DMS153 treated with DMSO at 0.1 percent for 48 hours (cell line): ENCODE results near the gene LMAN1.

Source experiments
- DNase-seq: peaks from one replicate; lab custom pipeline; 2025; ENCODE audit not compliant: unreplicated experiment; lab: John Stamatoyannopoulos, UW

LMAN1 gene, protein sequence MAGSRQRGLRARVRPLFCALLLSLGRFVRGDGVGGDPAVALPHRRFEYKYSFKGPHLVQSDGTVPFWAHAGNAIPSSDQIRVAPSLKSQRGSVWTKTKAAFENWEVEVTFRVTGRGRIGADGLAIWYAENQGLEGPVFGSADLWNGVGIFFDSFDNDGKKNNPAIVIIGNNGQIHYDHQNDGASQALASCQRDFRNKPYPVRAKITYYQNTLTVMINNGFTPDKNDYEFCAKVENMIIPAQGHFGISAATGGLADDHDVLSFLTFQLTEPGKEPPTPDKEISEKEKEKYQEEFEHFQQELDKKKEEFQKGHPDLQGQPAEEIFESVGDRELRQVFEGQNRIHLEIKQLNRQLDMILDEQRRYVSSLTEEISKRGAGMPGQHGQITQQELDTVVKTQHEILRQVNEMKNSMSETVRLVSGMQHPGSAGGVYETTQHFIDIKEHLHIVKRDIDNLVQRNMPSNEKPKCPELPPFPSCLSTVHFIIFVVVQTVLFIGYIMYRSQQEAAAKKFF

DNA sequence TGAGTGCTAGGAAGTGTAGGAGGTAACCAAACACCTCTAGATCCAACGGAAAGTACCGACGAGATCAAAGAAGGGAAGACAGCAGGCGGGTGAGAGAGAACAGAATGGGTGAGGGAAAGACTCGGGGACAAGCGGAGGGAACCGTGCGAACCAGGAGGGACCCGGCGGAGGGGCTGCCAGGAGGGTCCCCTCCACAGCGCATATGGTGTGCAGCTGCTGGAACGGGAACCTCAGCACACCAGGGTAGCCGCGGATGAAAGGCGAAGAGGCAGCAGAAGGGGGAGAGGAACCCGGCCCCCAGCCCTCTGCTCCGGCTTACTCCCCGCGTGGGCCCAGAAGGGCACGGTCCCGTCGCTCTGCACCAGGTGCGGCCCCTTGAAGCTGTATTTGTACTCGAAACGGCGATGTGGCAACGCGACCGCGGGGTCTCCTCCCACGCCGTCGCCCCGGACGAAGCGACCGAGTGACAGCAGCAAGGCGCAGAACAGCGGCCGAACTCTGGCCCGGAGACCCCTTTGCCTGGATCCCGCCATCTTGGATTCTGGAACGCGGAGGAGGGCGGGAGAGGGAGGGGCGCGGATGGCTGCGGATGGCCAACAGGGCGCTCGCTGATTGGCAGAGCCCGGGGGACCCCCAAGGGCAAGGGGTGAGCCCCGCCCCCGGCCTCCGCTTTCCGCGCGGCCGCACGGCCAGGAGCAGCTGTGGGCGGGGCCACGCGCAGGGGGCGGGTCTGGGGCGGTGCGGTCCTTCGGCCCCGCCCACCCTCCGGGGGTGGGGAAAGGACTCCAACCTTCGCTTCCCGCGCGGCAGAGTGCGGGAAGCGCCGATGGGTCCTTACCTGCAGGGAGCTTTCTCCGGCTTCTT, at the start of gene LMAN1:
LMAN1 (minus strand) TSS at position 554 of the 864 bp plus-strand sequence; CDS start at position 533, 21 bp downstream.
- DNase-seq, result peak; percentile 83

DNA sequence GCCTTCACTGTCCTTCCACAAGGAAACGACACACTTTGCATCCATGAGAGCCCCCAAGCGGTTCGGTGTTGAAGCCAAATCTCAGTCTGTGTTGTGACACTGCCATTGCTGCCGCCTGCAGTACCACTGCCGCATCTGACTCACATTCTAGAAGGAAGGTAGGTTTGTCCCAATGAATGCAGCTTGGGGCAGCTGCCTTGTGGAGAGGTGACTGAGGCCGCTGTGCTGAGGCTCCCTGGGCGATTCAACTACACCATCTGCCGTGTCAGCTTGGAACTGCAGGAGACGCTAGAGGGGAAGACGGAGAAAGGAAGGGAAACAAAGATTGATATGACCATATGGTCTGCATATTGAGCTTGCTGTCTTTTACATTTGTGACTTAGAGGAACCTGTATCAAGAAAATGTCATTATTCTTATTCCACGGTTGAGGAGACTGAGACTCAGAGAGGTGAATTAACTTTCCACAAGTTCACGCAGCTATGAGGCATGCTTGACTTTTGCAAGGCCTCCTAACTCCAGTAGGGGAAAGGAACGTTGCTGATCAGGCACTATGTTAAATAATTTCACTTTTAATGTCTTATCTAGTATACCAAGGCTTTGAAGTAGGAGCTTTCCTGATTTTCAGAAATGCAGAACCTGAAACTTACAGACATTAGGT, 43.5 kb upstream of the LMAN1 start:
- DNase-seq, result peak; percentile 96

DNA sequence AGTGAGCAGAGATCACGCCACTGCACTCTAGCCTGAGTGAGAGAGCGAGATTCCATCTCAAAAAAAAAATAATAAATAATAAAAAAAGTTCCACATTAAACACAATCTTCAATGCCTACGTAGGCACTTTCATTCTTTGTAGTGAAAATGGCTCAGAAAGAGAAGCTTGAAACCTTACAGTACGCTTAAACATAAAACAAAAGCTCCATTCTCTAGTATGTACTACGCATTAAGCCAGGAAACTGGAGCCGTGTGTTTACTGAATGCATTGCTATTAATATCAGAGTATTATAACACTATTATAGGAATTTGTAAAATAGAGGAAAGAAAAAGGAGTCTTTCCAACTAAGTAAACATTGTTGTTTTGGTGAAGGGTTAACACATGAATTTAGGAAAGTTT, 41.3 kb upstream of the LMAN1 start:
- DNase-seq, result no peak

DNA sequence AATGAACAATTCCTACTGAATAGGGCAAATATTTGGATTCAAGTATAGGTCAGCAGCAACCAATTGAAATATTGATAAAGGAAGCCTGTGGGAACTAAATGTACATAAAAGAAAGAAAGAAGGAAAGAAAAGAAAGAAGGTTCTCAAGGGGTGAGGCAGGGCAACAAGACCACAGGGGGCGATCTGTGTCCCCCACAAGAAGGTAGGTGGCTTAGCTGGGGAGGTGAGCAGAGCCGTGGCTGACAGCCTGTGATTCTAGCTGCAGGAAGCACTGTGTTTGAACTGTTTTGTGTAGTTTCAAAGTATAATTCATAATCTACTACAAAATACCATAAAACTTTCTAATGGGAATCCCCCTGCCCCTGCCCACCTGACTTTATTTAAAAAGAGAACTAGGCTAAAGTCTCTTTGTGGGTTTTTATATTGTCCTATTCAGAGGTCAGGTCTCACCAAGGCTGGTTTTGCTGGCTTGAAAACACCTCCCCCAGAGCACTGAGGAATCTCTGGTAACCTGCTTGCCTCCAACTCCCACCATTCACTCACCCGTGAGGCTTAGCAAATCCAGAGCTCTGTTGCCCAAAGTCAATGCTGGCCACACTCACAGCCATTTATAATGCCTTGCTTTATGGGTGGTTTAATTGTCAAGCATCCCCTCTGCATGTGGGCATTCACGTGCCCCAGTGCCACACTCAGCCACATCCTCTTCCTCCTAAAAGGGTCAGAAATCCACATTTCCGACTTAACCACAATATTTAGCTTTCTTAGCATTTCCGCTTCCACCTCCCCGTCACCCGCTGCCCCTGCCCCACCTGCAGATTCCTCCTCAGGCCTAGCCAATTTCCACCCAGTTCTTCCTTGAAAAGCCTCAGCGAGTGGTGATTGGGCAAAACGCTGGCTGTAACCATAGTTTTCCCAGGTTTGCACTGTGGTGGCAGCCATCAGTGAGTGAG, 36.4 kb upstream of the LMAN1 start:
- no peak for DNase-seq

DNA sequence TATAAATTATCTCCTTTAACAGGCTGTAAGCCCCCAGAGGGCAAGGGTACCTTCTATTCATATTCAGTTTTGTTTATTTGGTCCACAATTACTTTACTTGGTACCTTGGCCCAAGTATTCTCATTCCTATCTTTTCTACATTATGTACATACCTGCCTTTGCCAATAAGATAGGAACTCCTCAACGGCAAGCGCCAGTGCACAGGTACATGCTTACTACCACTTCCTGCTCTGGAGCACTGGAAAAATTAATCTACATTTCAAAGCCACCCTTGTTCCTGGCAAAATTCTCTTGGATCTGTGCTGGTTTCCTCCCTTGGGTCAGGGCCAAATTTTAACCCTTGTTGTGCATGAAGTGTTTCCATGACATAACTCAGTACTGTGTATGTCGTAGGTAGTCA, 34.3 kb upstream of the LMAN1 start:
- DNase-seq, result no peak

DNA sequence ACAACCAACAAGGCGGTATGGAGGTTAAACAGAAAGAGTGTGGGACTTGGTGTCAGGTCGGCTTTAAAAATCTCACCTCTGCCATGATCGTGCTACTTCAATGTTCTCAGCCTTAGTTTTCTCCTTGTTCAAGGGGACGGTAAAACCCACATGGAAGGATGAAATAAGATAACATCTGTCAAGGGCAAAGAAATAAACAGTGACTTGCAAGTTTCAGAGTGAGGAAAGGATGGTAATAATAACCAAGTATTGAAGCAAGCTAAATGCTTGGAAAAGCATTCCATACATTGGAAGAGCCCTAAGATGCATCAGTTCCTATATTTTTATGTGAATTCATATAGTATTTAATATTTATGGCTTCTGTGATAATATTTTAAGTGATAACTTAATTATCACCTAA, 29.8 kb upstream of the LMAN1 start:
- no peak for DNase-seq

DNA sequence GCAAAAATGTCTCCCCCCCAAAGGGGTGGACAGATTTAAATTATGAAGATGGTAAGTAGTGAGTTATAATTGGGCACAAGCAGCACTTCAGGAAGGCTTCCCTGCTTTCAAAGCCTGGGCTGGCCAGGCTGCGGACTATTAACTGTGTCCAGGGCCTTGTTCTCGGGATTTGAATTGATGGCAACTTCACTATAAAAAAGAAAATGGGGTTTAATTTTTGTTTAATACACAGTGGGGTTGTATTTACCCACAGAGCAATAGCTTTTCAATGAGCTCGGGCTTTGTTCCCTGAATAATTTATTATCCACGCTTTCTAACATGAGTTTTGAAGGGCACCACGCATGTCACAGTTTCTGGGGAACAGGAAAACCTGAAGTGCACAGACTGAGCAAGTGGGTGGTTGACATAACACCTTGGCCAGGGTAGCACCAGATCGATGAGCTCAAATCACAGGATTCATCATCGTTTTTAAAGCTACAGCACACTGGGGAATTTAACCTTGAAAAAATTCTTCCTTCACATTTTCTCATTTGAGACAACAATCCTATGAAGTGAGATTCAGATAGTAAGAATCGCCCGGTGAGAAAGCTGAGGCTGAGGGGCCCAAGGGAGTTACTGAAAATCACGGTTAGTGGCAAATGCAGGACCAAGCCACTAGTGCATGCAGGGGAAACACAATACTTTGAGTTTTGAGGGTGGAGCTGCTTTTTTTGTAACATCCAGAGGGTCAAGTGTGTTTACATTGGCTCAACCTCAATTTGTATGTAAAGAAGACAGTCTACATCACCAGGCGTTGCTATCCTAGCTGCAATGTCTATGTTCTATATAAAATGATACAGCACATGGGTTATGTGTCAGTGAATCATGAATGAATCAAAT, 28.9 kb upstream of the LMAN1 start:
- peak; percentile 52 for DNase-seq

DNA sequence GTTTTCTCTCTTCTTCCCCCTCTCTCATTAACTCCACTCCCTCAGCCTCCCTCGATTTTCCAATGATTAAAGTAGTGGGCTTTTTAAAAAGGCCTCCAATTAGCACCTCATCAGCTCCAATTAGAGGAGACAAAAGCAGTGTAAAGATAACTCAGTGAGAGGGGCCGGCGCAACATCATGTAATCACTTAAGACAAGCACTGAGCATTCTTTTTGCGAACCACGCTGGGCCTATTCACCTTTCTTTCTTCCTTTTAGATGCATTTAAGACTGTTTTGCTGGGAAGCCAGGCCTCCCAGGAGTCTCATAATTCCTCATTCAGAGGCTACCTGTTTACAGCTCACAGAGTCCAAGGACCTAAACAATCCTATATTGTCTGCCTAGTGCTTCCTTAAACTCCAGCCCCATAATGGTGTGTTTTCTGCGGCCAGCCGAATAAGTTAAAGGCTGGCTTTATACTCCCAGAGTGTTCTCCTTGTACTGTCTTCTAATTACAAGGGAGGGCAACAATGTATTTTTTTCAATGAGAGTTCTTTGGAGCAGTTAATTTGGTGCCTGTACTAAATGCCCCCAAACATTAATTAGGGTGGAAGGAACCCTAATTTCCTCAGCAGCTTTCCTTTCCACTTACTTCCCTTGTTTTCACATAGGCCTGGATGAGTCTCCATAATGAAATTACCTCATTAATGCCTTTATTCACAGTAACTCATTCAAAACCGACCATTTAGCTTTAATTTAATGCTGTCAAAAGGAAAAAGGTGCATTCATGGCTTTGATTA, 28.0 kb upstream of the LMAN1 start:
- no peak for DNase-seq

DNA sequence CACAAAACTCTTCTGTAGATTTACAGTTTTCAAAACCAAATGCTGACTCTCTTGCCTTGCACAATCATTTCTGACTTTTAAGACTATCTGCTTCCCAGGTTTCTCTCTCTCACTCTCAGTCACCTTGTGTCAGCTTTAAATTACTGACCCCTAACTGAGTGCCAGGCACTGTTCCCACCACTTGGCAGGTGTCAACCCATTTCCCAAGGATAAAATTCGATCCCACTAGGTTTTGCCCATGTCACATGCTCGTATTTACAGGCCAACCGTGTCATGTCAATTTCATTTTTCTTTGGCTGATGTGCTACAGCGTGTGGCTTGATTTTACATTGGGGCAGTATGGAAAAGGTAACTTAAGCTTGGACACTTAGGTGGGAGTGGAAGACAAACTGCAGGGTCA, 26.1 kb upstream of the LMAN1 start:
- no peak for DNase-seq

DNA sequence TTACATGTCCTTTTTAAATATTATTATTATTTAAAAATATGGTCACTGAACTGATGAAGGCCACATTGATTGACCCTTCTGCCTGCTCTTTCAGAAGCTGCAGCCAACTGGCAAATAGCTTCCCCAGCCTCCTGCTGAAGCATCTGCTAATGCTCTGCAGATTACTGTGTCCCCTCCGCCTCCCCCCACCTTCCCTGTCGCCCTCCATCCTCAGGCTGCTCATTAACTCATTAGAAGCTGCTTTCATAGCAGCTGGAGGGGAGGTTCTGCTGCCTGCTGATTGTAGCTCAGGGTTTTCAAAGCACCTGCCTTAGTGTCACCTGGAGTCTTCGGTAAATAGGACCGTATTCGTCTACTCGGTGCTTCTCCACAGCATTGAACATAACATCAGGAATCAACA, 24.8 kb upstream of the LMAN1 start:
- DNase-seq, result no peak

DNA sequence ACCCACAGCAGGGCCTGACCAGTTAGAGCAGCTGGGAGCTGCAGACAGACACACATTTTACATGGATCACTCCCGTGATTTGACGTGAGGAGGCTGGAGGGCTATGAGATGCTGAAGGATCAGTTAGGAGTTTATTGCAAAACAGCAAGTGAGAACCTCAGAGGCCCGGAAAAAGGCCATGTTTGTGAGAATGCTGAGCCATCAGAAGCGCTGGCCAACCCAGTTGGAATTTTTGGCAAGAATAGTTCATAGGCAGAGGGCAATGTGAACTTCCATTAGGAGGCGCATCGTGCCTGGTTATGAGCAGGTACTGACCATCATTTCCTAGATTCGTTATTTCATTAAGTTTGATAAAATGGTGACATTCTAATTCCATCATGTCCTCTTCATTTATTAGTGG, 23.3 kb upstream of the LMAN1 start:
- DNase-seq, result no peak

DNA sequence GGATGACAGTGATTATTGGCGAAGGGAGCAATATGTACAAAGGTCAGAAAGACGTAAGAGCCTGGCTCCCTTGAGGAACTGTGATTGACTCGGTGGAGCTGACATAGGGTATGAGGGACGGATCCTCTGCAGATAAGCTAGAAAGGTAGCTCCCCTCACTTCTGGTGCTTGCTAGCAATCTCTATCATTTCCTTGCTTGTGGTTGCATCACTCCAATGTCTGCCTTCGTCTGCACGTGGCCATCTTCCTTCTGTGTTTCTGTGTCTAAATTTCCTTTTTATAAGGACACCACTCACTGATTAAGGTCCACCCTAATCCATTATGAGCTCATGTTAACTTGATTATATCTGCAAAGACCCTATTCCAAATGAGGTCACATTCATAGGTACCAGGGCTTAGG, 22.9 kb upstream of the LMAN1 start:
- DNase-seq, result no peak

DNA sequence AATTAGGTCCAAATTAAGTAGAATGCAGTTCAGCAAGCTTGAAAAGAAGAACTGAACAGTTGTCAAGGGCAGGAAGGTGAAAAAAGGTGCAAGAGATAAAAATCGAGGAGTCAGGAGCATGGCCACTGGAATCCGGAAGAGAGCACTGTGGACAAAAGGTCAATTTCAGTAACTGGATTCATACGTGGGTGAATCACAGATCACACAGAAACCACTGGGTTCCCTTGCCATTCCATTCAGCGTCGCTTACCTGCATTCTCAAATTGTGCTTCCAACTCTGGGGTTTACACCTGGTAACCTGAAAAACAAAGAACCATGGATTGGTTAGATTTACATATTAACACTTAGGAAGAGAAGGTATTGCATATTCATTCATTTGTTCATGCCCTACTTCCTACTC, 21.6 kb upstream of the LMAN1 start:
- DNase-seq, result no peak

DNA sequence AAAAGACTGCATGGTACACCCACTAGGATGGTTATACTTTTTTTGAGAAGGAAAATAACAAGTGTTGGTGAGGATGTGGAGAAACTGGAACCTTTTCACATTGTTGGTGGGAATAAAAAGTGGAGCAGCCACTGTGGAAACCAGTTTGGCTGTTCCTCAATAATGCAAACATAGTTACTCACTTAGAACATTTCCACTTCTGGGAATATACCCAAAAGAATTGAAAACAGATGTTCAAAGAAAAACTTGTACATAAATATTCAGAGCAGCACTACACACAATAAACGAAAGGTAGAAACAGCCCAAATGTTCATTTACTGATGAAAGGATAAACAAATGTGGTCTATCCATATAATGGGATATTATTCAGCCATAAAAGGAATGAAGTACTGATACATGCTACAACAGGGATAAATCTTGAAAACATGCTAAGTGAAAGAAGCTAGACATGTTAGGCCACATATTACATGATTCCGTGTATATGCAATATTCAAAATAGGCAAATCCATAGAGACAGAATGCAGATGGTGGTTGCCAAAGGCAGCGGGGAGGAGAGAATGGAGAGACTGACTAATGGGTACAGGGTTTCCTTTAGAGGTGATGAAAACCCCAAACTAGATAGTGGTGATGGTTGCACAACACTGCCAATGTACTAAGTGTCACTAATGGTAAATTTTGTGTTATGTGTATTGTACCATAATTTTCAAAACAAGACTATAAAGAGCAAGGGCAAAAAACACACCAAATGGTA, 20.9 kb upstream of the LMAN1 start:
- DNase-seq, result no peak

DNA sequence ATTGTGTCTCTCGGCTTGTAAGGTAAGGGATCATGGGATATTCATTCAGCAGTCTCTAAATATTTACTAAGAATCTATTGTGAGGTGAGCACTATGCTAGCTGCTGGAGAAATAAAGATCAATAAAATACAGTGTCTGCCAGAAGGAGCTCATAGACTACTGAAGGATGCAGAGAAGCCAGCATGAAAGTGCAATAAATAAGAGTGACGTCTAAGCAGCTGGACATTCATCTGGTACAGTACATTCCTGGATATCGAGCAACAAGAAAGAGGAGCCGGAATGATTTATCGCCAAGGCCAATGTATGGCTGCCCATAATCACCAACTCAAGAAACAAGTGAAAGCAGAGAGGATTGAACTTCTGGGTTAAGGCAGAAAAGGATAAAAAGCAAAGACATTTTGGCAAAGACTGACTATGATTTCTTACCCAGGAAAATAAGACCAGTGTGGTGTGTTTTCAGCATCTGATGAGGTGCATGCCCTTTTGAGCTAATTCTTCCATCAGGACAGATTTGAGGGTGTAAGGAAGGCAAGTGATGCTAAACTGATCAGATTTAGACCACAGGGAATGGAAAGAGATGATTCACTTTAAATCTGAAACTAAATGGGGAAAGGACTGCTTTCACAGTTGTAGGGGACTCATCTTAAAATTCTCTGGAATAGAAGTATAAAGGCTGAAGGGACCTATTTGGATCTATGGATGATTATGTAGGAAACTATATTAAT, 18.7 kb upstream of the LMAN1 start:
- DNase-seq, result no peak

DNA sequence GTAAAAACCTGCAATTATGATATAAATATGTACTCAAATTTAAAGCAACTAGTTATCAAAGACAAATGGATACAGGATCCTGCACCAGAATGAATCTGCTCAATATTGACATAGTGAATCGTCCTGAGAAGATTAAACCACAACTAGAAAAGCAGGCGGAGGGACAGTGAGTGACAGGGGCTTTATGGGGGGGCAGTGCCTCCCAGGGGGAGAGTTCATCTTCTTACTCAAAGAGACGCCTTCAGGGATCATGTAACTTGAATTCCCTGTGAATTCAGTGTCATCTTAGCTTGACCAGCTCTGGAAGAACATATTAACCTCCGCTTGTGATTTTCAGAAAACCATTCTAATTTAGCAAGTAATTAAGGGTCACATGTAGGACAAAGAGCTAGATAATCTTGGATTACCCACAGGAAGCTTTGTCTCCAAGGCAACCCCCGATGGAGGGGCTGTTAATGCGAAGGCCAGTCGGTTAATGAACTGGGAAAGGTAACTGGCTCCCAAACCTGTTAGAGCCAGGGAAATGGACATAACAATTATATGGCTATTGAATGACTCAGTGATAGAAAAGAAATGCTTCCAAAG, 17.4 kb upstream of the LMAN1 start:
- no peak for DNase-seq

DNA sequence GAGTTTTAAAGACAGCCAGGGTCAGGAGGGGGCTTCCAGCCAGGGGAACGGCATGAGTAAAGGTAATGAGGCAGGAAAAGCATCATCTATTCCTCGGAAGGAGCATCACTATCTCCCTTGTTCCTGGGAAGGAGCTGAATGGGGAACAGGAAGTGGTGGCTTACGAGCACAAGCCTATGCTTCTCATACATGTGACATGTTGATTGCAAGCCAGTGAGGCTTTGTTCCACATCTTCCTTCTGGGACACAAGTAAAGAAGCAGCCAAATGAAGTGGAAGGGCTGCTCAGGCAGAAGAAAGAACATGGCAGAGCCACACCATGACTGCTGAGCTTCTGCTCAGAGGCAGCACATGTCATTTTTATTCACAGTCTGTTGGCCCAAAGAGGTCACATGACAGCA, 15.1 kb upstream of the LMAN1 start:
- DNase-seq, result no peak
